GM18517 (cell line): ENCODE measurements around the gene PIGR.
"Not testable (repeated sequence)": the region's sequence is repeated elsewhere in the genome, so short reads cannot be mapped to it uniquely, and the experiment has no call there.

Experiments used
- ATAC-seq: cut with Tn5 transposase; IDR thresholded peaks from one replicate; pipeline ENCODE4 v1.9.1; 2021; ENCODE audit warnings: mild to moderate bottlenecking, moderate library complexity; ENCODE audit not compliant: unreplicated experiment

Gene PIGR

DNA sequence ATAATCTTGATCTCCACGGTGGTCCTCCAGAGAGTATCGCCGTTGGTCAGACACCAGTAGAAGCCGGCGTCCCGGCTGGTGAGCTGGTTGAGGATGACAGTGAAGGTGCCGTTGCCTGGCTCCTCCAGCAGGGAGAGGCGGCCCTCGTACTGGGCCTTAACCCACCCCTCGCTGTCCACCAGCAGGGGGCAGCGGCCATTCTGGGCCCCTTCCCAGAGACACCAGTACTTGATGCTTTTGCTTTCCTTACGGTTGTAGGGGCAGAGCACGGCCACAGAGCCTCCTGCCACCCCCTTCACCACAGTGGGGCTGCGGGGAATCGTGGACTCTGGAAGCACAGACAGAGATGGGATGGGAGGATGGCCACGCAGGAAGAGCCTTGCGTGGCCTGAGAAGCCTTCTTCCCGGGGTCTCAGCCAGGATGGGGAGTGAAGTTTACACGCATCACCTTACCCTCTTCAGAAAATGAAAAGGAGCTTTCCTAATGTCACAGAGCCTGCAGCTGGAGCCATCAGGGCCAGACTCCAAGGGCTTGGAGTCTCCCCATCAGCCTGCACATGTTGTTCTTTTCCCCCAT lies 10.7 kb downstream of the PIGR start:
- ATAC-seq = no peak

- ATAC-seq = no peak
Observed at GRCh38 chr1:206933333-206933945, 12.8 kb downstream of the PIGR start.

DNA sequence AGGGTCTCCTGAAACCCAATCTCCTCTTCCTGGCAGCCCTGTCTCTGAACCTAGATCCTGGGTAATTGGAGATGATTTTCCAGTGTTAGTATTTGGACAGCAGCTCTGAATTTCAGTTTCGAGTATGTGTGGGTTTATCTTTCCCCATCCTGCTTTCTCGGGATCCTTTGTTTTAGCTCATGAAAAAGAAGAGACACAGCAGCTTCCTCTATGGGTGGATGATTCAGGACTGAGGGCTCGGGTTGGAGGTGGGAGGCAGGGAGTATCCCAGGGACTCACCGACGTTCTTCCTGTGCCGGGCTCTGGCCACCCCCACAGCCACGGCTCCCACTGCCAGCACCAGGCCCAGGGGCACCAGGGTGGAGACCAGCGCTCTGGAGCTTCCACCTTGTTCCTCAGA lies 14.1 kb downstream of the PIGR start:
- no peak for ATAC-seq

GRCh38 chr1:206931709-206932108 lies 14.6 kb downstream of the PIGR start:
- no peak for ATAC-seq

DNA sequence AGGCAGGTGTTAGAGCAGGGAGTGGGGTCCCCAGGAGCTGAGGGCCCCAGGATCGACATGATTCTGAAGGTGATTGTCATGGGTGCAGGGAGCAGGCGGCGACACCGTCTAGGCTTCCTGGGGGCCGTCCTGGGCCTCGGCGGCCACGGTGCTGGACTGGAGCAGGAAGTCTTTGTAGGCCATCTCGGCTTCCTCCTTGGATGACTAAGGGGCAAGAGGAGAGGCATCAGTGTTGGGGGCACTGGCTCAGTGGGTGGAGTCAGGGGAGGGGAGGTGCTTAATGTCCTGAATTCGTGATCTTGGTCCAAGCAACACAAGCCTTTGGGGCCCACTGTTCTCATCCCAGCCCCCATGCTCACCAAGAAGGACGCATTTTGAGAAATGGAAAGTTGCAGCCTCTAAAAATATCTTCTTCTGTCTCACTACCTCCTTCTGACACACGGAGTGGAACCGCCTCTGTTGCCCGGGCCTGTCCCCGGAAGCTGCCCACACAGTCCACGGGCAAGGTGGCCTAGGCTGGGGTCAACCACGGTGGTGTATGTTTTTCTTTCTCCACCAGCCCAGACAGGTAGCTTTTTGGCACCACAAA lies 16.0 kb downstream of the PIGR start:
- ATAC-seq = peak; percentile 80

DNA sequence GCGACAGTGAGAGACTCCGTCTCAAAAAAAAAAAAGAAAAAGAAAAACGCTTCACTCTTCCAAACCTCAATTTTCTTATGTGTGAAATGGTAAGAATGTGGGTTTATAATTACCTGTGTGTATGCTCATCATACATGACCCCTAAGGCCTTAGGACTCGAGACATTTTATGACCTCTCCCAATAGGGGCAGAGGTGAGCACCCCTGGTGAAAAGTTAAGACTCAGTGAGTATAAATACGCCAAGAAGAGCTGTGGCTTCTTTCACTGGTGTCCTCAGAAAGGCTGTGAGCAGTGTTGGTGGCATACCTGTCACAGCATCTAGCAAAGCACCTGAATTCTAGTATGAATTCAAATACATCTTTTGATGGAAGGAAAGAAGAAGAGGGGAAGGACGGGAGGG lies 16.7 kb downstream of the PIGR start:
- ATAC-seq = no peak

GRCh38 chr1:206926286-206926685 lies 20.0 kb downstream of the PIGR start:
- no peak for ATAC-seq

- peak; percentile 64 for ATAC-seq
Observed at GRCh38 chr1:206925106-206925736, 21.0 kb downstream of the PIGR start.

- ATAC-seq = peak; percentile 8
Observed at GRCh38 chr1:206924592-206925105, 21.6 kb downstream of the PIGR start.

DNA sequence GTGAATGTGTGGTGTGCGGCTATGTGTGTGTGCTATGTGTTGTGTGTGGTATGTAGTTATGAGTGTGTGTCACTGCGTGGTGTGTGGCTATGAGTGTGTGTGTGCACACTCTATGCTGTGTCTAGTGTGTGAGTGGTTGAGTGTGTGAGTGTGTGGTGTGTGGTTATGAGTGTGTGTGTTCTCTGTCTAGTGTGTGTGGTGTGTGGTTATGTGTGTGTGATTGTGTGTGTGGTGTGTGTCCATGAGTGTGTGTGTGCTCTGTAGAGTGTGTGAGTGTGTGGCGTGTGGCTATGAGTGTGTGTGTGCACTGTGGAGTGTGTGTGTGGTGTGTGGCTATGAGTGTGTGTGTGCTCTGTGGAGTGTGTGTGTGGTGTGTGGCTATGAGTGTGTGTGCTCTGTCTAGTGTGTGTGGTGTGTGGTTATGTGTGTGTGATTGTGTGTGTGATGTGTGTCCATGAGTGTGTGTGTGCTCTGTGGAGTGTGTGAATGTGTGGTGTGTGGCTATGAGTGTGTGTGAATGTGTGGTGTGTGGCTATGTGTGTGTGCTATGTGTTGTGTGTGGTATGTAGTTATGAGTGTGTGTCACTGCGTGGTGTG lies 22.2 kb downstream of the PIGR start:
- ATAC-seq = not testable (repeated sequence)

DNA sequence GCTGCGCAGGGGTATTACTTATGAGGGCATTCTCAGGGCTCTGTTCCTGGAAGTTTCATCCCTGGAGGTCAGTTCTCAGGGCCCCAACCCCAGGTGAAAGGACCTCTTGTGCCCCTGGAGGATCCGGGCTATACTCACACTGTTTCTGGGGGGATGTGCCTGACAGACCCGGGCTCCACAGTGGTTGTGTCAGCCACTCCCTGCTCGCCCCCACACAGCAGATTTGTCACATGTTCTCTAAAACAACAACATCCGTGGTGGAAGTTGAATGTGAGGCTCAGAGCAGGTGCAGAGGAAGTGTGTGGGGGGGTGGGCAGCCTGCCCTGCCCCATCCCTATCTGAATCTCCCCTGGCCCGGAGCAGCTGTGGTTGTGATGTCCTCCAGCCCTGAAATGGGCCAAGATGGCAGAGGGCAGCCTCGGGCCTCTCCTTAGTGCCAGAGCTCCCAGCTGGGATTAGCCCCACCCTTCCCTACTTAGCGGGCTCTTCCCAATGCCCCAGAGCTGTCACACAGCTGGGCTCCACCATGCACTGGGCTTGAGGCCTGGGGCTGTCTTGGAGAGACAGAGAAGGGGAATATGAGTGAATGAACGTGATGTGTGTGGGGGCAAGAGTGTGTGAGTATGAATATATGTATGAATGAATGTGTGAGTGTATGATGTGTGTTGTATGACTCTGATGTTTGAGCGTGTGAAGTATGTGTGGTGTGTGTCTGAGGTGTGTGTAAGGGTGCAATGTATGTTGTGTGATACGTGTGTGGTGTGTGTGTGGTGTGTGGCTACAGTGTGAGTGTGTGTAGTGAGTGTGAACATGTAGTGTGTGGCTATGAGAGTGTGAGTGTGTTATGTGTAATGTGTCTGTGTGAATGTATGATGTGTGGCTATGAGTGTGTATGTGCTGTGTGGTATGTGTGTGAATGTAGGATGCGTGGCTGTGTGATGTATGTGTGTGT lies 23.0 kb downstream of the PIGR start:
- ATAC-seq = peak; percentile 46

DNA sequence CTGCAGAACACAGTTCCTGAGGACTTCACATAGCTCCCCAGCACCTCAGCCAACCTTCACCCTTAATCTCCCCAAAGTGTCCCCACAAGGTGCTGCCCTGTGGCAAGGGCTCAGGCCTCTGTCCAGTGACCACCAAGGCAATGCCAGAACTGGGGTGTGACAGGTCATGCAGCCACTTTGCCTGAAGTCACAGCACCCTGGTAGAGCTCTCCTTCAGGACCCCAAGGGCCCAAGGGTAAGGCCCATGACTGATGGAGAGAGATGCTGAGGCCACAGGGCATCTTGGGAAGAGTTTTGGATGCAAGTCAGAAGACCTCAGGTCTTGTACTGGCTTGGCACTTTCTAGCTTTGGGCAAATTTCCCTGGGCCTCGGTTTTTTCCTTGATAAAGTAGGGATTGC lies 23.7 kb downstream of the PIGR start:
- no peak for ATAC-seq

DNA sequence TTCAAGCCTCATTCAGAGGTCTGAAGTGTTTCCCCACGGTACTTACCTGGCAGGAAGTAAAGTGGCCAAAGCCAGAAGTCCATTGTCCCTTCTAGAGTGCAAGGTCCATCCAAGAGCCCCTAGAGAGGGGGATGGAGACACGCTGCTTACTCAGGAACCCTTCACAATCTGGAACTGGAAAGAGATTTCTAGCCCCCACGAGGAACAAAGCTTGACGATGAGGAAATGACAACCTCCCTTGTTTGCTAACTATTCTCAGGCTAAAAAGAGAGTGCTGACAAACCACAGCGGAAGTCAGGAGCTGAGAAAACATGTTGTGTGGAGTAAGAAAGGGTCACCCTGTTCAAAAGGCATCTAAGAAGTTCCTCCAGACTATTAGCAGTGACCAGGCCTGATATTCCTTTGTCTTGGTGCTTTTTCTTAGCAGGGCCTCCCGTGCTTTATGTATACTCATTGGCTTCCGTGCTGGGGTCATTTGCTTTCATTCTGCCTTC lies 24.4 kb downstream of the PIGR start, which contains the start of gene FCMR:
Gene FCMR (minus strand): TSS at position 170 of the 494 bp plus-strand sequence. CDS start 87 bp downstream, at position 83.
- ATAC-seq = no peak

DNA sequence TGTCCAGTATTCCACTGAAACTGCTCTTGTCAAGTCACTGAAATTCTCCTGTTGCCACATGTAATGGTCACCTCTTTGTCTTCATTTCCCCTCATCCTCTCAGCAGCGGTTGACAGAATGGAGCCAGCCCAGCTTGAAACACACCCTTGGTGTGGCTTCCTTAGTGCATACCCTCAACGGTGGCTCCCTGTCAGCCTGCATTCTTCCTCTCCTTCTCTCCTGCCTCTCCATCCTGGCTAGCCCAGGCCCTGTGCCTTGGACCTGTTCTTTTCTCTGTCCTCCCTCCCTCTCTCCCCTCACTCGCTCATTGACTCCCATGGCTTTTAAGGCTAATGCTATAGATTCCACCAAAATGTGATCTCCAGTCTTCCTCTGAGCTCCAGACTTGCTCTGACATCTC lies 28.2 kb downstream of the PIGR start:
- ATAC-seq = no peak

DNA sequence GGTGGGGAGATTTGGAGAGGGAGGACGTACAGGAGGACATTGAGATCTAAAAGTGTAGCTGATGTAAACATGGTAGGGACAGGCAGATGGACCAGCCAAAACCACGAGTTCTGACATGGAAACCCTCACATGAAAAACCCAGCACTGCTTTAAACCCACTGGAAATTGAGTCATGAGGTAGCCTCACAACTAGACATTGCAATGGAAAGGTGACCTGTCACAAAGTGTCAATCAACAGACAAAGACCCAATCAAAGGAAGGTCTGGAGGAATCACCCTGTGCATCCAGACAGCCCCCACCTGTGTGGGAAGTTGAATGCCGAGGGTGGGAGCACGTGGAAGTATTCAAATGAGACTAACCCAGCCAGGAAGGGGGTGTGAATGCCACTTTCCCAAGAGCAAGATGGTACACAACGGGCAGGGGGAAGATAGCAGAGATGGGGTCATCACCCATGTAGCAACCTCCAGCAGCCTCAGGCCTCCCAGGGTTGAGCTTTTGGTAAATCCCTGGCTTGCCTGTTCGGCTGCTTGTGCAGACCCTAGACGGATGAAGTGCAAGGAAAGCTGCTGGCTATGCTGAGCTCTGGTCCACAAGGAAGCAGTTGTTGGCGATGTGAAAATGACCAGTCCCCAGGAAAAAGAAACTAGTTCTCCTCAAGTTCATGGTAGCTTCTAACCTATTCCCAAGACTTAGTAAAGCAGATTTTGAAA lies 30.1 kb downstream of the PIGR start:
- ATAC-seq = no peak

DNA sequence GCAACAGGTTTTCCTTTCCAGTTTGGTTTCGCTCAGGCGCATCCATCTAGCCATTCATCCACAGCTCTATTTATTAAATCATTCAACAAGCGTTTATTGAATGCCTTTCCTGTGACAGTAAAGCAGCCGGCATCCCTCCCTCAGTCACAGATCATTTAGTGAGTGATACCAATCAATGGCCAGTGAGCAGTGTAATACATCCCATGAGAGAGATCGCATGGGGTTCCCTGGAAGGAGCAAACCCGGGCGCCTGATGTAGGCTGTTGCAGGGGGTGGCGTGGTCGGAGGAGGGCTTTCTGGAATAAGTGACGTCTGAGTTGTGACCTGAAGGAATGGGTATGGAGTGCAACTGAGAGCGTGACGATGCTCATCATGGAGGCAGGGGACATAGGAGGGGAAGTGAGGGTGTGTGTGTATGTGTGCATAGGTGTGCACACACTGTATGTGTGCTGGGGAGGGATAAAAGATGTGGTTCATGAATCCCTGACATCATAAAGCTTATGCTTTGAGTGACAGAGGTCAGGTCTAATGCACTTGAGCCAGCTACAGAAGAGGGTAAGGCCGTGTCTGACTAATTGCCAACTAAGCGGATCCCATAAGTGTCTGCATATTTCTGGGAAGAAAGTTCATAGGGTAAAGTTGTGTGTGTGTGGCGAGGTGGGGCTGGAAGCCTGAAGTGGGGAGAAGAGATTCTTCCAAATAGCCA lies 31.1 kb downstream of the PIGR start:
- no peak for ATAC-seq

GRCh38 chr1:206913766-206914537 lies 32.3 kb downstream of the PIGR start:
- no peak for ATAC-seq

GRCh38 chr1:206912445-206913095 lies 33.7 kb downstream of the PIGR start:
- ATAC-seq = no peak
